GM12873 (cell line): Measurements from ENCODE around the gene USP53.

Experiments
- TF ChIP-seq, protein P1 (sequence below): IDR thresholded peaks from 2 replicates; pipeline ENCODE4 v1.5.1; 2012; ENCODE audit warnings: low read depth, mild to moderate bottlenecking, moderate library complexity, low read length, control low read depth; ENCODE audit not compliant: insufficient read depth; ENCODE audit errors: missing control alignments

Gene USP53

GRCh38 chr4:119228406-119228805 is 15.9 kb downstream of the USP53 start:
- TF ChIP-seq, protein P1, sequence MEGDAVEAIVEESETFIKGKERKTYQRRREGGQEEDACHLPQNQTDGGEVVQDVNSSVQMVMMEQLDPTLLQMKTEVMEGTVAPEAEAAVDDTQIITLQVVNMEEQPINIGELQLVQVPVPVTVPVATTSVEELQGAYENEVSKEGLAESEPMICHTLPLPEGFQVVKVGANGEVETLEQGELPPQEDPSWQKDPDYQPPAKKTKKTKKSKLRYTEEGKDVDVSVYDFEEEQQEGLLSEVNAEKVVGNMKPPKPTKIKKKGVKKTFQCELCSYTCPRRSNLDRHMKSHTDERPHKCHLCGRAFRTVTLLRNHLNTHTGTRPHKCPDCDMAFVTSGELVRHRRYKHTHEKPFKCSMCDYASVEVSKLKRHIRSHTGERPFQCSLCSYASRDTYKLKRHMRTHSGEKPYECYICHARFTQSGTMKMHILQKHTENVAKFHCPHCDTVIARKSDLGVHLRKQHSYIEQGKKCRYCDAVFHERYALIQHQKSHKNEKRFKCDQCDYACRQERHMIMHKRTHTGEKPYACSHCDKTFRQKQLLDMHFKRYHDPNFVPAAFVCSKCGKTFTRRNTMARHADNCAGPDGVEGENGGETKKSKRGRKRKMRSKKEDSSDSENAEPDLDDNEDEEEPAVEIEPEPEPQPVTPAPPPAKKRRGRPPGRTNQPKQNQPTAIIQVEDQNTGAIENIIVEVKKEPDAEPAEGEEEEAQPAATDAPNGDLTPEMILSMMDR: no peak

DNA sequence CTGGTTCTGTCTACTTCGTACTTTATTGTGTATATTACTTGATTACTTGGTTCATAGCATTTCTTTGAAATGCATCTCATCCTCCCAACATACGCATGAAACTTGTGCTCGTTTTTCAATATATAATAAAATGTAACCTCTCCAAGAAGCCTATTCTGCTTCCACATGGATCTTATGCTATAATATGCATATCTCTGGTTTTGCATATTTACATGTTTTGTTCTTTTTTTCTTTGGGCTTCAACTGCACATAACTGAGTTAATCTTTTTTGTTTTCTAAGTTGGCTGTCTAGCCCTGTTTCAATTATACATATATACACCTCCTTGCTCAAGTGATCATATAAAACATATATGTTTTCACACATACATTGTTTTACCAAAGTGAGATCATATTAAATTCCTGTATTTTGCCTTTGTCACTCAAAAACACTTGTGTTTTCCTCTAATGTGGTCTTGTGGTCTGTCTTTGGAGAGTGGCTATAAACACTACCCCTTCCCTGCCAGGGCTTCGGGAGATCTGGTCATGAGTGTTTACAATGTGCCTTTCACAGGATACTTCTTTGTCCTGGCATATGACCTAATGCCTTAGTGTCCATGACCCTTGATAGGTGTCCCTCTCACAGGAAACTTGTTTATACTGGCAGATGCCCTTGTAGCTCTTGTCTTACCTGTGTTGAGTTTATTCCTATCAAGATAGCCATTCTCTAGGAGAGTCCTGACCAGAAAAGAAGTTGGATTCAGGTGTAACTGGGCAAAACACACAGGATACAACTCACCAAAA is 17.6 kb downstream of the USP53 start:
- TF ChIP-seq, protein P1: no peak

DNA sequence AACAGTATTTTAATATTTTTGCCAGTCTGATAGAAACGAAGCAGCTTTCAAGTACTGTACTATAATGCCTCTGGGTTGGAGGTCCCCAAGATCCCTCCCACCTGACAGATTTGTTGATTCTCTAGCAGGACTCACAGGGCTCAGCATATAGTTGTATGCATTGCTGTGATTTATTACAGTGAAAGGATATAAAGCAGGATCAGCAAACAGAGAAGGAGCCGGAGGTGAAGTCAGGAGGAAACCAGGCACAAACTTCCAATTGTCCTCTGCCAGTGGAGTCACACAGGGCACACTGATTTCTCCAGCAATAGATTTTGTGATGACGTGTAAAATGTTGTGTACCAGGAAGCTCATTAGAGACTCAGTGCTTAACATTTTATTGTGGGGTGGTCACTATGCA is 19.0 kb downstream of the USP53 start:
- TF ChIP-seq, protein P1: no peak

DNA sequence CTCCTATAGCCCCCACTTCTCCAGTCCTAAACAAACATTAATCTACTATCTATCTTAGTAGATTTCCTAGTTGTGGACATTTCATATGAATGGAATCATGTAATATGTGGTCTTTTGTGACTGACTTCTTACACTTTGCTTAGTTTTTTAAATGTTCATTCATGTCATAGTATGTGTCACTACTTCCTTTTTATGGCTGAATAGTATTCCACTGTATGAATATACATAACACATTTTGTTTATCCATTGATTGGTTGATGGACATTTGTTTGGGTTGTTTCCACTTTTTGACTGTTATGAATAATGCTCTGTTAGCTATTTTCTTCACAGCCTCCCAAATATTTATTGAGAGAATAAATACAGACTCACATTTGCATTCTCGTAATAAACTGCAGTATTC is 19.8 kb downstream of the USP53 start:
- TF ChIP-seq, protein P1: no peak

- TF ChIP-seq, protein P1: no peak
Measured at GRCh38 chr4:119233191-119233590, 20.7 kb downstream of the USP53 start.

DNA sequence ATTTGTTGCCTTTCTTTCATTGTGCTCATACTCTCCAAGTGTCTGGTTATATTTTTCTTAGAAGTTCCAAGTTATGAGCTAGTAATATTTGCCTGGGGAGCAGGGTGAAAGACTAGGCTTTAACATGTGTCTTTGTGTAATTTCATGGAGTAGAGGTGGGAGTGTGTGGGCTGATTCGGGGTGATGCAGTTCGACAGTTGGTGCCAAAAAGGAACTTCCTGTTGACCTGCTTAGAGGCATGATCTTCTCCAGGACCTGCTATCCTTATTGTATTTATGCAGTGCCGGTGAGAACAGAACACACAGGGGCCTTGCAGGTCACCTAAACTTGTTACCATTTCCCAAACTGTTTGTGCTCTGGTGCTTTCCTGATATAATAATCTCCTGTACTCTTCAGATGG is 21.2 kb downstream of the USP53 start:
- TF ChIP-seq, protein P1: no peak

DNA sequence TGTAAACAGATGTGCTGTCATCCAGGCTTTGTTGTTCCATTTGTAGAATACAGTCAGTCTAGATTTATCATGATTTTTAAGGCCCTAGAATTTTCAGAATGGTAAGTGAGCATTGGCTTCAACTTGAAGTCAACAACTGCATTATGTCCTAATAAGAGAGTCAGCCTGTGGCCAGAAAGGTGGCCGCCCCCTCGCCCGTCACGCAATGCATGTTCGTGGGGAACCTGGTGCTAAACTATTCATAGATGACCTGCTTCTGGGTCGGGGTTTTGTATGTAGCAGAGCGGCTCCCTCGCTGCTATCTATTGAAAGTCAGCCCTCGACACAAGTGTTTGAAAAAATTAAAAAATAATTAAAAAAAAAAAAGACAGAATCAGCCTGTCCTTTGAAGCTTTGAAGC is 24.7 kb downstream of the USP53 start:
- TF ChIP-seq, protein P1: no peak
